ENCODE results near the gene ZC3HAV1.
"Not testable (repeated sequence)": the region's sequence is repeated elsewhere in the genome, so short reads cannot be mapped to it uniquely, and the experiment has no call there.

Gene ZC3HAV1

DNA sequence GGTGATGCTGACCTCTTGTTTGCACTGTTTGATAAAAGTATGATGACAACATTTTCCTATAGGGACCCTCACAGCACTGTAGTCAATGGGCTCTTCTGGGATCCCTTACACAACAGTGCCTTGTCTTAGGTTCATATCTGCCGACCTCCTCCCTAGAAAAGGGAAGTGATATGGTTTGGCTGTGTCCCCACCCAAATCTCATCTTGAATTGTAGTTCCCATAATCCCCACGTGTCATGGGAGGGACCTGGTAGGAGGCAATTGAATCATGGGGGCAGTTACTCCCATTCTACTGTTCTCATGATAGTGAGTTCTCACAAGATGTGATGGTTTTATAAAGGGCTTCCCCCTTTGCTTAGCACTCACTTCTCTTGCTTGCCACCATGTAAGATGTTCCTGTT, 23.1 kb downstream of the ZC3HAV1 start:
- DNase-seq (ENCODE audit: low spot score) = no peak

DNA sequence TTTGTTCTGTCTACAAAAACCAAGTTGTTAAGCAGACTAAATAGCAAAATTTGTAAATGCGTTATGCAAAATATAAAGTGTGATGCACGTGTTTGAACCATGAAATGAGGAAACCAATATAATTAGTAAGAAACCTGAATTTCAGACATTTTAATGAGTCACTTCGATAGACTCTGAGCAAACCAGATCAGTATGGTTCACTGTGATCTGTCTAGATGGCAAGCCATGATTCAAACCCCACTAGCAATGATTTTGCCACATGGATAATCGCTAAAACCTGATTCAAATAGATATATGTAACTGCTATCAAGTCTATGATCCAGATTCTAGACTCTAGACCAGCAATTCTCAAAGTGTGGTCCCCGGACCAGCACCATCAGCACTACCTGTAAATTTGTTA, 24.8 kb downstream of the ZC3HAV1 start:
- DNase-seq (ENCODE audit: low spot score) = no peak

DNA sequence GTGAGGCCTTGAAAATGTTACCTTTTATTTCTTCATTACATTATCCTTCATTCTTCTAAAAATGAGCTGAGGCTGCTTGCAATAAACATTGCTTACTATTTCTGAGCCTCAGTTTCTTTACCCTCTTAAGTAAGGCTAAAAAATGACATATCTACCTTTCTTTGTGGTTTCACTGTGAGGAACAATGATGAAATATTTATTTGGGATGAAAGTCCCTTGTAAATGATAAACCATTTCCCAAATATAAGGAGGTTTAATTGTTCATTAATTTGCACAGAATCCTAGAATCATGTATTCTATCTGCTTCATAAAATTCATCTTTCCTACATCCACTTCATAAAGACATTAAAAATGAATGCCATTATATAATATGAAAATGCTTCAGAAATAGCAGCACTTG, 27.9 kb downstream of the ZC3HAV1 start:
- DNase-seq (ENCODE audit: low spot score) = no peak

DNA sequence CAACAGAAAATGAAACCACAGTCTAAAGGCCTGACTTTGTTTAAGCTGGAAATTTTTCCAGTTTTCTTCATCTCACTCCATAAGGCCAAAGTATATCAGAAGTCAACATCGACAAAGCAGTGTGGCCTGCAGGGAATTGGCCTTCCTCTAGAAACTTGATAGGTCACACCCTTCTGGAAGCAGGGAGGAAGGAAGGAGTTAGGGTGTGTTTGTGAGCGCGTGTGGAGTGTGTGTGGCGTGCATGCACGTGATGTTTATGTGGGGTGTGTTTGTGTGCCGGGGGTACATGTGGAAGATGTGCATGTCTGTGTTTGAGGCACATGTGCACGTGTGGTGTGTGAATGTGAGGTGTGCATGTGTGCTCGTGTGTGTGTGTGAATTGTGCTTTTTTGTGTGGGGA, 28.6 kb downstream of the ZC3HAV1 start:
- no peak for DNase-seq (ENCODE audit: low spot score)

DNA sequence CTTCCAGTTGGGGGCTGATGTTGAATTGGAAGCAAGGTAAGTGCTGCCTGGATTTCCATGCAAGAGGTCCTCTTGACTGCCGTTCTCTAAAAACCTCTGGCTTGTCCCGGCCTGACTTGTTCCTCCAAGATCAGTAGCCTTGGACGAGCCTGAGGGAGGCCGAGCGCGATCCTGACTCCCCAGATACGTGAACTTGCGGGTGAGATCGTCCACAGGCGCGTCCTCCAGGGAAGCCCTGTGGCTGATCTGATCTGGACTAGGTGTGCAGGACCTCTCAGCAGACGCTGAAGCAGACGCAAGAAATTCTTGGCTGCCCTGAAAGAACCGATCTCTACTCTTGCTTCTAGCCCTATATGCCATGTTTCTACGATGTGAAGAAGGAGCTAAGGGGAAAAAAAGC, 29.7 kb downstream of the ZC3HAV1 start:
- no peak for DNase-seq (ENCODE audit: low spot score)

DNA sequence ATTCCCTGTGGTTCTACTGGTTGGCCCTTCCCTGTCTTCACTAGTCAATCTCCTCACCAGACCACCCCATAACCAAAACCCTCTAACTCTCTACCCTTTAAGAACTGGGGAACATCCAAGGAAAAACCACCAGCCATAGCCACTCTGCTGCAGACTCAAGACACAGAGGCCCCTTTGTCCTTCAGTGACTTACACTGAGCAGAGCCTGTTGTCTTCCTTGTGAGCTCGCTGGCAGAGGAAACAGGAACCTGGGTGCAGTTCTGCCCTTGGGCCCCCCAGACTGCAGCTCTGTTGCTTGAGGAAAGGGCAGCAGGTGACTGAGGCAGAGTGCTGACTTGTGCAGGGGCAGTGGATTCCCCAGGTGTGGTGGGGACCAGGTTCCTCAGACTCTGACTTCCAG, 30.6 kb downstream of the ZC3HAV1 start:
- no peak for DNase-seq (ENCODE audit: low spot score)

DNA sequence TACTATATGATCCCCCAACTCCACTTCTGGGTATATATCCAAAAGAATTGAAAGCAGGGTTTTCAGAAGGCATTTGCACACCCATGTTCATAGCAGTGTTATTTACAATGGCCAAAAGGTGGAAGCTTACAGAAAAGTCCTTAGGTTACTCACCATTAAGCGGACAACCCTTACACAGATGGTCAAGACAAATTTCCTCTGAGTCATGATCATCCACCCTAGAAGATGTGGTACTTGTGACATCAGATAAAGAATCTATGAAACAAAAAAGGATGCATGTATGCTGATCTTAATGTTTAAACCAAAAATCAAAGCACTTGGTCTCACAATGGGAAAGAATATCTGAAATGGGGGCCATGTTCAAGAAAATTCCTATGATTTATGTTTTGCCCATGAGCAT, 31.1 kb downstream of the ZC3HAV1 start:
- DNase-seq (ENCODE audit: low spot score) = no peak

DNA sequence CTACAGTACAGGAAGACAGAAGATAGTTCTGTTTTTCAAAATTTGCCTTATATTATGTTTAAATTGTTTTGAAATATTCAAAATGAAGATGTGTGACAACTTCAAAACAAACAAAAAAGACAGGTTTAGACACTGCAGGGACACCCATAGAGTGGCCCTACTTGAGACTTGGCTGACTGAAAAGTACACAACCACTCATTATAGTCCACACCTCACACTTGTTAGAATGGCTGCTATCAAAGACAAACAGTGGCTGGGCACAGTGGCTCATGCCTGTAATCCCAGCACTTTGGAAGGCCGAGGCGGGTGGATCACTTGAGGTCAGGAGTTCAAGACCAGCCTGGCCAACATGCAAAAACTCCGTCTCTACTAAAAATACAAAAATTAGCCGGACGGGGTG, 31.8 kb downstream of the ZC3HAV1 start:
- not testable (repeated sequence) for DNase-seq (ENCODE audit: low spot score)

DNA sequence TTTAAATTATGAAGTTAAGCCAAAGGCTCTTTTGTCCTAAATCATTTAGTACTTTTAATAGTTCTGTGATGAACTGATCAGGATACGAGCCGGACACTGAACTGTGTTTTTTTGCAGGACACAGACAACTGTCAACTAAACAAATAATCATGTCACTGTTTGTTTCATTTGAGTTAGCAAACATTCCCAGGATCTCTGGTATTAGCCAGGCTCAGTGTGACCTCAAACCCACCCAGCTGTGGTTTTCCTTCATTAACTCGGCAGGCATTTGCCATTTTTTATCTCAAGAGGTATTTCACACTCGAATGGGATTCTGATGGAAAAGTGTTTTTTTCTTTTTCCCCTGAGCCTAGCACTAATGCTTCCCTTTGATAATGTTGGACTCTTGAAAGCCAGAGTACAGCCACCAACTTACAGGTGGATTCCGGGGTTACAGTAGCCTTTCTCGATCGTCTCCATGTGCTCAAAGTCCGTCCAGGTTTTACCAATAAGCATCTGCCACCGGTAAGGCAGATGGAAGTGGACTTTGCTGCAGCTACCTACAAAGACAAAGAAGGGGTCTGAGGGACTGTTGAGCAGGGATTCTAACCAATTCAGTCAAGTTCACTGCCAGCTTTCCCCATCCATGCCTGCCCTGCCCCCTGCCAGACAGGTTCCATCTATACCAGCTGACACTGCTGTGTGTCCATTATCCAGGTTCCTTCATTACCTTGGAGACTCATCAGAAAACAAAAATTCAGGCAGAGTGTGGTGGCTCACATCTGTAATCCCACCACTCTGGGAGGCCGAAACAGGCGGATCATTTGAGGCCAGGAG, 33.4 kb downstream of the ZC3HAV1 start:
- no peak for DNase-seq (ENCODE audit: low spot score)

DNA sequence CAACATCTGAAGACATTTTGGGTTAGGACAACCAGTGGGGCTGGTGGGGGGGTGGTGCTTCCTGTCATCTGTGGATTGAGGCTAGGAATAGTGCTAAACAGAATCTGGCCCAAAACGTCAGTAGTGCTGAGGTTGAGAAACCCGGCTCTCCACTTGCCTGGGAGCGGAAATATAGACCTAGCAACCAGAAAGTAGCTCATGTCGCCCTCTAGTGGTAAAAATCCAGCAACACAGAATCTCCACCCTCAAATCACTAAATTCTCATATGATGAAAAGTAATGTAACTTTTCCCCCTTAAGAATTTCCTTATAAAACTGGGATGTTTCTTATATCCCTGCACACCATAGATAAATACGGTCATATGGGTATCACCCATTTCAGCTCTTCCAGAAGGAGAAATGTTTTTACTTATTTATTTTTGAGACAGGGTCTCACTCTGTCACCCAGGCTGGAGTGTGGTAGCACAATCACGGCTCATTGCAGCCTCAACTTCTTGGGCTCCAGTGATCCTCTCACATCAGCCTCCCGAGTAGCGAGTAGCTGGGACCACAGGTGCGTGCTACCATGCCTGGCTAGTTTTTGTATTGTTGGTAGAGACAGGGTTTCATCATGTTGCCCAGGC, 34.4 kb downstream of the ZC3HAV1 start:
- DNase-seq (ENCODE audit: low spot score) = peak; percentile 88

DNA sequence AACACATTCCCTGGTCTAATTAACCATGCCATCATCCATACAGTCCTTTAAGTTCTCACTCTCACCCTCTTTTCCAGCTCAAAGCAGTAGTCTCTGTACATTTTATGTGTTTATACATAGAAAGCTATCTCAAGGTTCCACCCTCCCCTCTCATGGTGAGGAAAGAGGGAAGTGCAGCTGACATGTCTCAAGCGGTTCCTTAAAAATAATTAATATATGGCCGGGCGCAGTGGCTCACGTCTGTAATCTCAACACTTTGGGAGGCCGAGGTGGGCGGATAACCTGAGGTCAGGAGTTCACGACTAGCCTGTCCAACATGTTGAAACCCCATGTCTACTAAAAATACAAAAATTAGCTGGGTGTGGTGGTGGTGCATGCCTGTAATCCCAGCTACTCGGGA, 36.7 kb downstream of the ZC3HAV1 start:
- DNase-seq (ENCODE audit: low spot score) = no peak

DNA sequence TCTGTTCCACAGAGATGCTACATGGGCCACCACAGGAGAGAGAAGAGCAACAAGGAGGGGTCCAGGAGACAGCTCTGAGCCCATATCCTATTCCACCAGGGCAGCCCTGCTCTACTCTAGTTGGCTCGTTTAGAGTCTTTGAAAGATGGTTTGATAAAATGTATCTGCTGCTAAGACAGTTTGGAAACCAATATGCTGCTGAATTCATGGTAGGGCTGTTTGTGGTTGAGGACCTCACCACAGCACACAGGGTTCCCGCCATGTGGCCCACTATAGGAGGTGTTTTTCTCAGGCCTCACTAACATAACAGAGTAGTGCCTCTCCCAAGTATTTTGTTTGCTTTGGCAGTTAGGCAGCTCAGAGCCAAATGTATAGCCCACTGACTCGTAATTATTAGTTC, 37.8 kb downstream of the ZC3HAV1 start:
- no peak for DNase-seq (ENCODE audit: low spot score)

DNA sequence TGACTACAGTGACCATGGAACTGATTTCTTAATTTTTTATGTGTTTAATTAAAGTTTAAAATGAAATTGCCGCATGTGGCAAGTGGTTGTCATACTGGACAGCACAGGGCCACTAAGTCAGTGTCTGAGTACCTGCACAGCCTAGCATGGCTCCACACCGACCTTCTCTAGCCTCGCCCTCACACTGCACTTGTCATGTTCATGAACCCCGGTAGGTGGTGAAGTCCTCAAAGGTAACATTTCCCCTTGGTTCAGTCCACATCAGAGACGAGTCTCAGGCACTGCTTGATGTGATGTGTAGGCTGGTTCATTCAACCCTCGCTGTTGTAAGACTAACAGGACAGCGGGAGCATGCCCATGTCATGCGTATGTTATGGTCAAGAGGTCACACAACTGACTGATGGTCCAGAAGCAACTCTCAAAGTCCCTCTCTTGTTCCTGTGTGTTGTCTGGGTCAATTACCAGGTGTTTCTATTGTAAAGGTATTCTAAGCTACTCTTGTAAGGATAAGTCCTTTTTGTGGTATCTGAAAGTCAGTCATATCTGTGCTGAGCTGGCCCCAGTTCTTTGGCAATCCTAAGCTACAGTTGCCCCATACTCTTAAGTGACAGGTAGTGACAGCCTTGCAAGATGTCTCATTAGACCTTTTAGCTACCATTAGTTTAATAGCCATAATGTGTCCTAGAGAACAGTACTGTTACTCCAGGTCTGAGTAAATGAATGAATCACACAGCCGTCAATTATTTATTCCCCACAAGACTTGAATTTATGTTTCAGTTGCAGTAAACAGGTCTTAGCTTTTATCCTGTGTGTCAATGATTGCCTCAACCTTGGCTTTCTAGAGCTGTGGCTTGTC, 40.7 kb downstream of the ZC3HAV1 start:
- DNase-seq (ENCODE audit: low spot score) = no peak

DNA sequence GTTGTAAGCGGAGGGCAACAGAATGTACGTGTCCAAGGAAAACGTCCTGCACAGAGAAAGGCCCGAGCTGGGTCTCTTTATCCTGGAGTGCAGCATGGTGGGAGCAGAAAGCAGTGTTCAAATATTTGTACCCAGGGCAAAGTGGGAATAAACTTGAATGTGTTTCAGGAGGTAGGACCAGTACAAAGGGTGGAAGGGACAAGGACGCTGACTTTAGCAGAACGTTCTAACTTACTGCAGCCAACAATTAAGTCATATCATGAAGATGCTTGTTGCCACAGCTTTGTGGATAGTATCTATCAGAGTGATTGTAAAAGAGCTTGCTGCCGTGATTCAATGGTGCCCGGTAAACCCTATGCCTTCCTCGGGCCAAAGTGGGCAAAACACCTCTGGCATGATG, 43.2 kb downstream of the ZC3HAV1 start:
- no peak for DNase-seq (ENCODE audit: low spot score)

DNA sequence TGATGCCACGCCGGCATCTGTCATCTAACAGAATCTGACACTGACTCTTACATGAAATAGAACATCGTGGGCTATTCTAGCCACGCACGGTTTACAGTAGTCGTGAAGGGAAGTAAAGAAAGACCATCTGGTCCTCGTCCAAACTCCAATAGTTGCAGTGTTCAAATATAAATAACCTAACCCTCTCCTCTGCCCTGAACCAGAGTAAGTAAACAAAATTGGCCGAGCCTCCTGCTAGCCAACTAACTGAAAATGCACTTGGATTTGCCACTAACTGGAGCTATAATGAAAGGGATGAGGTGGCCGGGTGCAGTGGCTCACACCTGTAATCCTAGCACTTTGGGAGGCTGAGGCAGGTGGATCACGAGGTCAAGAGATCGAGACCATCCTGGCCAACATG, 44.2 kb downstream of the ZC3HAV1 start:
- DNase-seq (ENCODE audit: low spot score) = no peak

DNA sequence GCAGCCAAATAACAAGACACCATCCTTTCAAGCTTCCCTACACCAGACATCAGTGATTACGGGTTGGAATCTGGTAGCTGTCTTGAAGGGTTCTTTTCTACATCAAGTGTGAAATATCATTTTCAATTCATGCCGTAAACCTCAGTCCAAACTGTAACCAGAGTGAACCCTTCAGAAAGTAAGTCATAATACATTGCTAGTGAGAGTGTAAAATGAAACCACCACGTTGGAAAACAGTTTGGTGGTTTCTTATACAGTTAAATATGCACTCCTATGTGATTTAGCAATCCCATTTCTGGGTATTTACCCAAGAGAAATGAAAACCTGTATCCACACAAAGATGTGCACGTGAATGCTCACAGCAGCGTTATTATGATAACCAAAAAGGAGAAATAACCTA, 48.1 kb downstream of the ZC3HAV1 start:
- no peak for DNase-seq (ENCODE audit: low spot score)

DNA sequence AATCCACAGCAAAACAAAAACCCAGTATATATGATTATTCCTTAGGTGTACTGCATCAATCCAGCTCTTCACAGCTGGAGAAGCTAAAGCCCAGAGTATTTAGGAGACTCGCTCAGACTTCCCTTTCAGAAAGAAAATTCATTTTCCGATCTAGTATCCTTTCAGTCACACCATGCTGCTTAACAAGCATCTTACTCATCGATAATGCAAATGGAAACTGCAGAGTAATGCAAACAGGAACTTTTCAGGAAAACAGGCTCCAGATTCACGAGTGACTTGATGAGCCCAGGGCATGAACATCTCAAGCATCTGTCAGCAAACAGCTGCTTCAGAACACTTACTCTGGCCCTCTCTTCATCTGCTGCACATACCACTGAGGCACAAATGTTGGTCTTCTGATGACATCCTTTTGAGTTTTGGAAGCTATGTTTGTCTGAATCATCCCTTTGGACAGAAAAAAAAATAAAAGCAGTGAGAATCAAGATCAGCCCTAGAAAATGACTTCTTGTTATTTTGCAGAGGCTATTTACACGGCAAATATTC, 48.8 kb downstream of the ZC3HAV1 start:
- DNase-seq (ENCODE audit: low spot score) = no peak

DNA sequence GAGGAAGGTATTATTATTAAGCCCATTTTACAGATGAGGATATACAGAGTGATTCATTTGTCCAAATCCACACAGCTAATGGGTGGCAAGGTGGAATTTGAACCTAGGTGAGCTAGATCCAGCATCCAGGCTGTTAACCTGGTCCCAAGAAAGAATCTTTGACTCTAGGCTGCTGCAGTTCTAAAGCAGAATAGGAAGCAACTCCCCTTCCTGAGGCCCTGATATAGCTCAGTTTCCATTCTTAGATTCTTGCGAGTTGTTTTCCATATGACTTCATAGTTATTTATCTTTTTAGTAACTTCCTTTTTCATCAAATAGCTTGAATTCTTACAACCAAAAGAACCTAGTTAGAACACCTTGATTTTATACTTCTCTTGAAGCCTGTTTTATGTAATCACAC, 49.6 kb downstream of the ZC3HAV1 start:
- DNase-seq (ENCODE audit: low spot score) = no peak

DNA sequence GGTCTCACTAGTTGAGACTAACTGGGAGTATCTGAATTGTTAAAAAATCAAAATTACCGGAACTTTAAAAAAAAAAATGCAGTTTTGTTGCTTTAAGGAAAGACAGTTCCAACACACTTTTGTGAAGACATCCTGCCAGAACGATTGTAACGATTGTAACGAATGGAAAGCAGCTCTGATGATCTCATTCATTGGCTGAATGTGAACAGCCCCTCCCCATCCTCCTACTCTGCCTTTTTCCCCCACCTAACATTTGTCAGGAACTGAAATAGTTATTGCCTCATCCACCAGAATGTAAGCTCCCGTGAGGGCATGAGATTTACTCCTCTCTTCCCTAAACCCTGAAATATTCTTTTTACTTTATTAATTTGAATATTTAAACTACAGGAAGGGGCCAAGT, 50.6 kb downstream of the ZC3HAV1 start:
- no peak for DNase-seq (ENCODE audit: low spot score)

DNA sequence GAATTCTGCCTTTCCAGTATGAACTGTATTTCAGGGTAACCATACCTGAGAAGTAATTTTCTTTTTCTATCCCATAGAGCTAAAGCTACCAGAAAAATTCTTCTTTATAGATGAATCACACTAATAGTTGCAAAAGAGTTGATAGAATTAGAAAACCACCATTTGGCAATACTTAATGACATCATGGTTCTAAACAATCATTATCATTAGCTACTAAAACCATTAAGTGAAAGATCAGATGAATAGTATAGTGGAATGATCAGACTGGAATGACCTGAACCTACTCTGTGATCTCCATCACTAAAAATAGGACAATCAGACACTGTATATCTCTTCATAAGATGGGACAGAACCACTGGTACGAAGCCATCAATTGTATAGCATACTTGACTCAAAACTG, 53.8 kb downstream of the ZC3HAV1 start:
- DNase-seq (ENCODE audit: low spot score) = no peak

DNA sequence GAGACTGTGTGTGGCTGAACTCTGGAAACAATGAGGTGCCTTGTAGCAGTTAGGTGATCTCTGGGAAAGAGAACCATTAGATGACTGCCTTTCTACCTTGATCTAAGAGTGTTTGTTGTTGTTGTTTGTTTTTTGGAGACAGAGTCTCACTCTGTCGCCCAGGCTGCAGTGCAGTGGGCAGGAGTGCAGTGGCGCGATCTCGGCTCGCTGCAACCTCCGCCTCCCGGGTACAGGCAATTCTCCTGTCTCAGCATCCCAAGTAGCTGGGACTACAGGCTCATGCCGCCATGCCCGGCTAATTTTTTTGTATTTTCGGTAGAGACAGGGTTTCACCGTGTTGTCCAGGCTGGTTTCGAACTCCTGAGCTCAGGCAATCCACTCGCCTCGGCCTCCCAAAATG, 54.9 kb downstream of the ZC3HAV1 start:
- not testable (repeated sequence) for DNase-seq (ENCODE audit: low spot score)

DNA sequence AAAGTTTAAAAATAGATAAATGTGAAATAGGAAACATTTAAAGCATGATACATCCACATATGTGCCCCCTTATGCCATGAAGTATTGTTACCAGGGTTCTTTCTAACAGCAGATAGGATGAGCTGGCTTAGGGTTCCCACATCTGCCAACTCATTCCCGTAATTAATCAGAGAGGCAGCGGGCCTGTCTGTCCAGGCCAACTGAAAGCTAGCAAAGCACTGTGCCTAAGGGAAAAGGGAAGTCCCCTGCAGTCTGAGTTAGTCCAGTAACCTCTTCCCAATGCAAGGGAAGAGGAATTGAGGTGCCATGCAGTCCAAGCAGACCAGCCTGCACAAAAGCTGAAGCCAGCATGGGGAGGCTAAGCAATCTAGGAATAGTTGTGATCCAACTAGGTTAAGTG, 55.4 kb downstream of the ZC3HAV1 start:
- no peak for DNase-seq (ENCODE audit: low spot score)

DNA sequence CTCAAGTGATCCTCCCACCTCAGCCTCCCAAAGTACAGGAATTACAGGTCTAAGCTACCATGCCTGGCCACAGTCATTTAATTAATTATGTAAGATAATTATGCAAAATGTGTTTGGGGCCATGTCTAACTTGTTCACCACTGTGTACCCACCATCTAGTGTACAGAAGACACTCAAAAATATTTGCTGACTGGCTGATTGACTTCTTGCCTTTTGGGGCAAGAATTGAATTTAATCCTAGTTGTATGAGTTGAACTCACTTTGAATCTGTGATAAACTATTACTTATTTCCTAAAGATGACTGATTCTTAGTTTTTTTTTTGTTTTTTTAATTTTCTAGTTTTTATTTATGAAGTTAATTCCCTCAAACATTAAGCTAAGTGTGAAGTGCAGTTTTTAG, 57.9 kb downstream of the ZC3HAV1 start:
- no peak for DNase-seq (ENCODE audit: low spot score)

Data from LoVo (cell line).